Panc1 (cell line): Measurements from ENCODE around the gene NF1. TPM values are rescaled to one million over a fixed set of nuclear protein-coding genes. Genes with fewer than 3 reads are reported as not detected.

Source experiments
- ATAC-seq: fragments of 200-7000 bp; cut with Tn5 transposase; 2 replicates; pipeline ENCODE4 v1.9.1; 2020; ENCODE audit warnings: mild to moderate bottlenecking, moderate library complexity
- BruUV-seq: library from RNA; stranded (reverse); fragments of 400-500 nt; replicated peaks from 2 replicates; lab custom pipeline; 2021; lab: Mats Ljungman, UMichigan
- CTCF ChIA-PET: fragments of 300-600 bp; sonication (Branson Sonifier 250); formaldehyde crosslinking; loops from one replicate; lab custom pipeline; 2022; ENCODE audit warnings: antibody characterized with exemption; lab: Charles Lee
- POLR2A ChIA-PET: fragments of 300-600 bp; sonication (Branson Sonifier 250); formaldehyde crosslinking; loops from one replicate; lab custom pipeline; 2022; ENCODE audit warnings: antibody characterized with exemption; lab: Charles Lee
- DNase-seq: peaks from one replicate; pipeline ENCODE4 v3.0.0-alpha.2; 2010; ENCODE audit warnings: low read depth, low spot score
- H3K27ac ChIP-seq: 2 replicates; pipeline ENCODE4 v1.5.1; 2011; ENCODE audit warnings: mild to moderate bottlenecking, low read length, inconsistent platforms
- H3K27me3 ChIP-seq: fragments of 200-500 bp; sonication (Bioruptor generic); 2 replicates; pipeline ENCODE4 v1.6.0; 2014; ENCODE audit warnings: low read length, inconsistent platforms; ENCODE audit not compliant: control insufficient read depth, insufficient read depth
- H3K36me3 ChIP-seq: fragments of 200-500 bp; sonication (Bioruptor generic); 2 replicates; pipeline ENCODE4 v1.5.1; 2014; ENCODE audit warnings: inconsistent platforms, mild to moderate bottlenecking, low read length, moderate library complexity; ENCODE audit not compliant: control insufficient read depth, insufficient read depth
- H3K4me1 ChIP-seq: 2 replicates; pipeline ENCODE4 v1.5.1; 2011; ENCODE audit warnings: inconsistent platforms, mild to moderate bottlenecking, low read length, moderate library complexity; ENCODE audit not compliant: control insufficient read depth, insufficient read depth
- H3K4me3 ChIP-seq, 2 experiments: 2 replicates each; pipeline ENCODE4 v1.5.1; 2011 to 2012; ENCODE audit warnings: low read depth in 2 of 2, low read length in 2 of 2, mild to moderate bottlenecking in 2 of 2, inconsistent platforms in 1 of 2, moderate library complexity in 1 of 2
- H3K9me3 ChIP-seq: fragments of 200-500 bp; sonication (Bioruptor generic); 2 replicates; pipeline ENCODE4 v1.5.1; 2014; ENCODE audit warnings: low read depth, mild to moderate bottlenecking, inconsistent platforms, low read length, moderate library complexity; ENCODE audit not compliant: control insufficient read depth, insufficient read depth
- POLR2AphosphoS5 ChIP-seq: IDR thresholded peaks from 2 replicates; pipeline ENCODE4 v1.6.1; 2012; ENCODE audit warnings: mild to moderate bottlenecking, low read depth, low read length, moderate library complexity
- REST ChIP-seq, 2 experiments: IDR thresholded peaks; 2 replicates each; pipeline ENCODE4 v1.6.1; 2011 to 2012; ENCODE audit warnings: low read depth in 2 of 2, control low read depth in 1 of 2, low read length in 1 of 2, mild to moderate bottlenecking in 1 of 2, moderate library complexity in 1 of 2; ENCODE audit not compliant: insufficient read depth in 1 of 2
- SIN3A ChIP-seq: IDR thresholded peaks from 2 replicates; pipeline ENCODE4 v1.6.1; 2012; ENCODE audit warnings: low read depth, mild to moderate bottlenecking, low read length, moderate library complexity, borderline replicate concordance; ENCODE audit not compliant: insufficient read depth
- TCF7L2 ChIP-seq: IDR thresholded peaks from 2 replicates; pipeline ENCODE4 v1.6.1; 2011; ENCODE audit warnings: mild to moderate bottlenecking, low read depth, low read length, inconsistent platforms
- in situ Hi-C: cut with HindIII; loops from 2 replicates; pipeline ENCODE4 v1.10.0; 2016; ENCODE audit warnings: low sequenced_read_pairs, low pct_unique_long_range_greater_than_20kb
- intact Hi-C: fragments of 100-400 bp; cut with micrococcal nuclease; formaldehyde crosslinking; loops from one replicate; pipeline ENCODE4 v1.10.0; 2022; ENCODE audit not compliant: unreplicated experiment
- total RNA-seq: library from RNA; stranded (reverse); gene quantifications from one replicate; pipeline ENCODE4 v1.2.1, GENCODE V29; 2021; ENCODE audit not compliant: unreplicated experiment
- TF ChIP-seq, protein P1 (sequence below): fragments of 450-650 bp; IDR thresholded peaks from 2 replicates; pipeline ENCODE4 v1.5.1; 2017; ENCODE audit warnings: mild to moderate bottlenecking

NF1 gene
- total RNA-seq, 1 experiment from 2014 or later = 82.5 TPM

DNA sequence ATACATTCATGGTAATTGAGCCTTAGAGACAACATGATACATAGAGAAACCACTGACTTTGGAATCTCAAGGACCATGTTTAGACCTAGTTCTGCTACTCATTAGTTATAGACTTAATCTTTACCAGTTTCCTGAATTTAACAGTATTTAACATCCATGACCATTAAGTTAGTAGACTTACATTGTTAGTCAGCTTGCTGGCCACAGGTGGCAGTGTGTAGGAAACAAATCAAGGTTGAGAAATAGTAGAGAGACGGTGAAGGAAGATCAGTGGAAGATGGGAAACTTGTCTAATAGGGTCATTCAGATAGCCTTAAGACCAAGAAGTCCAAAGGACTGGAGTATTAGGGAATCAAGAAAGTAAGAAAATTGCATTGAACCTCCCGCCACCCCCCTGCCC, 171.3 kb downstream of the NF1 start:
- peaks cover 9% of the 10 kb centered on the region; the same call in 1 of the 2 replicates for H3K4me1 ChIP-seq
- in situ Hi-C loops (no loop called here), intact Hi-C loops (no loop called here)
- H3K27ac ChIP-seq = no peak overlapping the region
- TF ChIP-seq POLR2AphosphoS5 (no peak), REST (IDR thresholded peaks at IDR 0.05; ENCODE audit: insufficient read depth in 1 of 2, low read depth in 2 of 2, low read length in 1 of 2) (no peak), SIN3A (no peak), TCF7L2 (no peak)
- TF ChIP-seq, protein P1, sequence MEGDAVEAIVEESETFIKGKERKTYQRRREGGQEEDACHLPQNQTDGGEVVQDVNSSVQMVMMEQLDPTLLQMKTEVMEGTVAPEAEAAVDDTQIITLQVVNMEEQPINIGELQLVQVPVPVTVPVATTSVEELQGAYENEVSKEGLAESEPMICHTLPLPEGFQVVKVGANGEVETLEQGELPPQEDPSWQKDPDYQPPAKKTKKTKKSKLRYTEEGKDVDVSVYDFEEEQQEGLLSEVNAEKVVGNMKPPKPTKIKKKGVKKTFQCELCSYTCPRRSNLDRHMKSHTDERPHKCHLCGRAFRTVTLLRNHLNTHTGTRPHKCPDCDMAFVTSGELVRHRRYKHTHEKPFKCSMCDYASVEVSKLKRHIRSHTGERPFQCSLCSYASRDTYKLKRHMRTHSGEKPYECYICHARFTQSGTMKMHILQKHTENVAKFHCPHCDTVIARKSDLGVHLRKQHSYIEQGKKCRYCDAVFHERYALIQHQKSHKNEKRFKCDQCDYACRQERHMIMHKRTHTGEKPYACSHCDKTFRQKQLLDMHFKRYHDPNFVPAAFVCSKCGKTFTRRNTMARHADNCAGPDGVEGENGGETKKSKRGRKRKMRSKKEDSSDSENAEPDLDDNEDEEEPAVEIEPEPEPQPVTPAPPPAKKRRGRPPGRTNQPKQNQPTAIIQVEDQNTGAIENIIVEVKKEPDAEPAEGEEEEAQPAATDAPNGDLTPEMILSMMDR = peak; percentile 38; the same call in 1 of the 2 replicates
- no peaks in the 10 kb centered on the region for H3K27me3 ChIP-seq
- H3K4me3 ChIP-seq = no peak overlapping the region
- ChIA-PET CTCF (no interaction called here), POLR2A (interaction anchor here (0.6 kb wide), 1 partner anchor 246 kb away, joined by 3 read pairs; no protein-coding TSS in a partner anchor)
- H3K9me3 ChIP-seq = no peaks in the 10 kb centered on the region
- BruUV-seq = no TSS peak
- ATAC-seq (no peak), DNase-seq (no peak)
- H3K36me3 ChIP-seq = peaks cover 15% of the 10 kb centered on the region

- POLR2A ChIA-PET = interaction anchor here (0.6 kb wide), 1 partner anchor 44 kb away, joined by 3 read pairs; the partner anchor contains the start of gene EVI2B
- in situ Hi-C loops (no loop called here), intact Hi-C loops (no loop called here)
- no peak overlapping the region for H3K4me3 ChIP-seq
- DNase-seq = no peak
- TF ChIP-seq TCF7L2 (no peak), REST (IDR thresholded peaks at IDR 0.05; ENCODE audit: insufficient read depth in 1 of 2, low read depth in 2 of 2, low read length in 1 of 2) (no peak), POLR2AphosphoS5 (no peak), SIN3A (no peak)
- TF ChIP-seq, protein P1 = no peak
- H3K27ac ChIP-seq = peak overlapping the region; percentile 24; the same call in 1 of the 2 replicates
- peaks cover 9% of the 10 kb centered on the region; the same call in 1 of the 2 replicates for H3K4me1 ChIP-seq
- no peak for ATAC-seq
- peaks cover 9% of the 10 kb centered on the region for H3K36me3 ChIP-seq
- CTCF ChIA-PET = interaction anchor here (0.6 kb wide), 1 partner anchor 8 kb away, joined by 4 read pairs; no protein-coding TSS in a partner anchor
- H3K27me3 ChIP-seq = no peaks in the 10 kb centered on the region
- BruUV-seq = no TSS peak
- no peaks in the 10 kb centered on the region for H3K9me3 ChIP-seq
Observed at GRCh38 chr17:31269036-31269577, 174.3 kb downstream of the NF1 start.
